ENCODE data around the gene TBPL1.

TBPL1 gene

GRCh38 chr6:134039116-134039515, 86.1 kb downstream of the TBPL1 start:
- DNase-seq (ENCODE audit: extremely low spot score) = no peak
- CTCF ChIA-PET = no interaction called here
- no peak for TF ChIP-seq CTCF (IDR thresholded peaks at IDR 0.05; ENCODE audit: control extremely low read depth, extremely low read depth, low read depth, missing control alignments)
- POLR2A ChIA-PET = interaction anchor here (0.6 kb wide), 1 partner anchor 157 kb away, joined by 3 read pairs; no protein-coding TSS in a partner anchor

All from GM10248 (cell line).